Measurements from ENCODE around the gene TSPEAR. TPM values are rescaled to one million over a fixed set of nuclear protein-coding genes. Genes with fewer than 3 reads are reported as not detected.

The TSPEAR gene
- polyA plus RNA-seq, 1 of the 3 experiments (the other 2 are of a cell fraction), result 0.08 TPM

DNA sequence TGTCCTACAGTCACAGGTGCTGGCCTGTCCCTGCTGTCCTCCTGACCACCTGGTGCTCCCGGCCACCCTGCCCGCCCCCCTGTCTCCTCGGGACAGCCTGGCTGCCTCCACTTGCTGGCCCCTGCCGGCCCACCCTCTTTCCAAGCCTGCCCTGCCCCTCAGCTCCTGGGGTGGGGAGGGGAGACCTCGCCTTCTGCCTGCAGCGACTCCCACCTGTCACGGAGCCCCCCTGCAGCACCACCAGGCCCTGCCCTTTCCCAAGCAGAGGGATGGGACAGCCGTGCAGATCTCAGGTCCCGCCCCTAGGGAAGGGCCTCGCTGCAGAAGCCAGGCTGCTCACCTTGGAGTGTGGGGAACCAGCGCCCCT lies 248.6 kb downstream of the TSPEAR start:
- Histone ChIP-seq H3K9ac (no peak overlapping the region), H2AFZ (ENCODE audit: low read depth) (no peak overlapping the region), H3K4me3 (ENCODE audit: low read depth in 2 of 2, low read length in 1 of 2) (no peak overlapping the region), H3F3A (replicated peaks; ENCODE audit: insufficient read depth) (no peaks in the 10 kb centered on the region), H3K9me3 (no peaks in the 10 kb centered on the region), H3K79me2 (ENCODE audit: insufficient read depth) (no peaks in the 10 kb centered on the region), H3K36me3 (replicated peaks in 1 of 2; ENCODE audit: control insufficient read depth in 1 of 2, insufficient read depth in 2 of 2, low read length in 1 of 2) (no peaks in the 10 kb centered on the region), H3K27ac (ENCODE audit: low read depth in 2 of 2, low read length in 1 of 2) (no peak overlapping the region), H3K4me2 (no peak overlapping the region), H3K27me3 (ENCODE audit: insufficient read depth) (no peaks in the 10 kb centered on the region), H3K9me2 (no peaks in the 10 kb centered on the region), H3K4me1 (ENCODE audit: control insufficient read depth in 1 of 2, insufficient read depth in 2 of 2, low read depth in 1 of 2, low read length in 1 of 2) (no peaks in the 10 kb centered on the region), H4K20me1 (ENCODE audit: insufficient read depth) (no peaks in the 10 kb centered on the region)
- 53% methylated on average over 4 of the region's 11 CpGs for WGBS (ENCODE audit: low lambda C conversion rate)
- TF ChIP-seq FOSL2 (IDR thresholded peaks at IDR 0.05; ENCODE audit: borderline replicate concordance, low read depth), result no peak
- TF ChIP-seq FOXM1 (IDR thresholded peaks at IDR 0.05; ENCODE audit: low read depth), result no peak
- no peak for TF ChIP-seq TEAD4 (IDR thresholded peaks at IDR 0.05; ENCODE audit: borderline replicate concordance, insufficient read depth)
- no peak for DNase-seq
- CTCF ChIA-PET, result interaction anchor here (1.7 to 2.1 kb wide), 4 partner anchors 17 to 165 kb away, joined by 4 to 8 read pairs (median 6); no protein-coding TSS in a partner anchor
- POLR2A ChIA-PET, result no interaction called here

DNA sequence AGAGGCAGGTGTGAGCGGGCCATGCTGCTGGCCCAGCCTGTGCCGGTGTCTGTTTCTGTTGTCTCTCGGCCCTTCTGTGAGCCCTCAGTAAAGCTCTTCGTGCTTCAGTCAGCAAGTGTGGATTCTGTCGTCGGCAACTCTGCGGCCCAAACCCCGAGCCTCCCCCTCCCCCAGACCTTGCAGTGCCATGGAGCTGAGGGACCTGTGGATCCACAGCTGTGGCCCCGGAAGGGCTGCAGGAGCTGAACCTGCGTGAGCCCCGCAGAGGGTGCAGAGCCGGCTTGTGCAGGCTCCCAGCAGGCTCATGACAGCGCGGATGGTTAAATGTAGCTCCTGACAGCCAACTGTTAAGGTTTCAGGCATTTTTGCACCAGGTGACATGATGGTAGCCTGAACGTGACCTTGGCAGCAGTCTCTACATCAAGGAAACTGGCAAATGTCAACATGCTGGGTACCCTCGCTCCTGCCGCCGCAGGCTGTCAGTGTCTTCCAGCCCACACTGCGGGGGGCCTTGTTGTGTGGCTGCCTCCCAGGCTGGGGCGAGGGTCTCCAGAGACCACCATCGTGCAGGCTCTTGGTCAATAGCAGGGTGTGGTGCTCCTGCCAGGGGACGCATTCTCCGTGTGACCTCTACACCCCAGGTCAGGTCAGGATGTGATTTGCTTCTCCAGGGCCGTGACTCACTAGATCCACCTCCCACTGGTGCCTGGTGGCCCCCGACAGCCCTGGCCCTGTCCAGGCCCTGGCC lies 249.1 kb downstream of the TSPEAR start:
- ChIA-PET CTCF (interaction anchor here (1.0 to 2.1 kb wide), 8 partner anchors 15 to 331 kb away, joined by 3 to 8 read pairs (median 4); no protein-coding TSS in a partner anchor), POLR2A (no interaction called here)
- no peaks in the 10 kb centered on the region for H3K9me3 ChIP-seq
- H3K79me2 ChIP-seq (ENCODE audit: insufficient read depth), result no peaks in the 10 kb centered on the region
- no peak overlapping the region for H3K4me2 ChIP-seq
- no peak for DNase-seq
- no peak overlapping the region for H2AFZ ChIP-seq (ENCODE audit: low read depth)
- H3K27ac ChIP-seq (ENCODE audit: low read depth in 2 of 2, low read length in 1 of 2), result no peak overlapping the region
- H3K9me2 ChIP-seq, result no peaks in the 10 kb centered on the region
- H3F3A ChIP-seq (replicated peaks; ENCODE audit: insufficient read depth), result no peaks in the 10 kb centered on the region
- no peak overlapping the region for H3K9ac ChIP-seq
- TF ChIP-seq RCOR1 (IDR thresholded peaks at IDR 0.05; ENCODE audit: low read length) (no peak), FOSL2 (IDR thresholded peaks at IDR 0.05; ENCODE audit: borderline replicate concordance, low read depth) (no peak), CHD2 (IDR thresholded peaks at IDR 0.05; ENCODE audit: low read length, partially characterized antibody) (no peak), GABPA (IDR thresholded peaks at IDR 0.05; ENCODE audit: low read depth) (no peak), SIN3A (IDR thresholded peaks at IDR 0.05; ENCODE audit: borderline replicate concordance, low read depth, low read length) (no peak), EP300 (IDR thresholded peaks at IDR 0.05; ENCODE audit: borderline replicate concordance in 1 of 2, low read depth in 1 of 2, low read length in 1 of 2) (no peak), RFX5 (IDR thresholded peaks at IDR 0.05; ENCODE audit: low read length) (no peak), TAF1 (IDR thresholded peaks at IDR 0.05; ENCODE audit: borderline replicate concordance, low read depth, low read length) (no peak), JUND (IDR thresholded peaks at IDR 0.05) (no peak), NFIC (IDR thresholded peaks at IDR 0.05; ENCODE audit: borderline replicate concordance) (no peak), MEF2A (IDR thresholded peaks at IDR 0.05; ENCODE audit: borderline replicate concordance, low read depth) (no peak), MXI1 (IDR thresholded peaks at IDR 0.05; ENCODE audit: low read depth, low read length) (no peak)
- TF ChIP-seq, protein P1, sequence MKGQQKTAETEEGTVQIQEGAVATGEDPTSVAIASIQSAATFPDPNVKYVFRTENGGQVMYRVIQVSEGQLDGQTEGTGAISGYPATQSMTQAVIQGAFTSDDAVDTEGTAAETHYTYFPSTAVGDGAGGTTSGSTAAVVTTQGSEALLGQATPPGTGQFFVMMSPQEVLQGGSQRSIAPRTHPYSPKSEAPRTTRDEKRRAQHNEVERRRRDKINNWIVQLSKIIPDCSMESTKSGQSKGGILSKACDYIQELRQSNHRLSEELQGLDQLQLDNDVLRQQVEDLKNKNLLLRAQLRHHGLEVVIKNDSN (IDR thresholded peaks at IDR 0.05; ENCODE audit: borderline replicate concordance, low read depth), result no peak
- H3K27me3 ChIP-seq (ENCODE audit: insufficient read depth), result no peaks in the 10 kb centered on the region
- 75% methylated on average over 9 of the region's 25 CpGs for WGBS (ENCODE audit: low lambda C conversion rate)
- no peak overlapping the region for H3K4me3 ChIP-seq (ENCODE audit: low read depth in 2 of 2, low read length in 1 of 2)
- H3K4me1 ChIP-seq (ENCODE audit: control insufficient read depth in 1 of 2, insufficient read depth in 2 of 2, low read depth in 1 of 2, low read length in 1 of 2), result no peaks in the 10 kb centered on the region
- no peaks in the 10 kb centered on the region for H4K20me1 ChIP-seq (ENCODE audit: insufficient read depth)
- H3K36me3 ChIP-seq (replicated peaks in 1 of 2; ENCODE audit: control insufficient read depth in 1 of 2, insufficient read depth in 2 of 2, low read length in 1 of 2), result no peaks in the 10 kb centered on the region

All from SK-N-SH (cell line).